ENCODE measurements around the gene GNGT1.

DNA sequence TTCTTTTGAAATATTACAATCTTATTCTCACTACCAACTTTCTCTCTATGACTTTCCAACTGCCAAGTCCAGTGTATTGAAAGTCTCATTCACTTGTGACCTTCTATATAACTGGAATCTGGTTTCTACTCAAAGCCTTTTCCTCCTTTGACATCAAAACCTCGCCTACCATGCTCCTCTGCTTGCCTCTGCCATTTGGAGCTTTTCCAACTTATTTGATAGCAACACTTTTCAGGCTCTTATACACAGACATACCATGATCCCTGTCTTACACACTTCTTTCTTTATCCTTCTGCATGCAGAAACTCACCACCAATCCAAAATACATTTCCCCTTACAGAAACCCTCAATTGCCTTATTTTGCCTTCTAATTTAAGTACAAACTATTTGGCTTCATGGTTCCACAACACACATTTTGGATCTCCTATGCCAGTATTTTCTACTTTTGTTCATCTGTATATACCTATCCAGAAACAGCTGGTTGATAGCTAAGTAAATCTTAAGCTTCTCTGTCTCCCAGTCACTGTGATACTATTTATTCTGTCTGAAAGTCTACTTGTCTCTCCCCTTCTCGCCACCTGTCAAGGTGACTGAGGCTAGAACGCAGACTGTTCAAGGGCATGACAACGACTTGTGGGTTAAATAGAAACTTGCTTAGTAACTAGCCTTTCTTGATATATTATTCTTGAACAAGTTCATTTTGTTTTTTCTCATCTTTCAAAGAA, 37.6 kb downstream of the GNGT1 start:
- TF ChIP-seq, protein P1, sequence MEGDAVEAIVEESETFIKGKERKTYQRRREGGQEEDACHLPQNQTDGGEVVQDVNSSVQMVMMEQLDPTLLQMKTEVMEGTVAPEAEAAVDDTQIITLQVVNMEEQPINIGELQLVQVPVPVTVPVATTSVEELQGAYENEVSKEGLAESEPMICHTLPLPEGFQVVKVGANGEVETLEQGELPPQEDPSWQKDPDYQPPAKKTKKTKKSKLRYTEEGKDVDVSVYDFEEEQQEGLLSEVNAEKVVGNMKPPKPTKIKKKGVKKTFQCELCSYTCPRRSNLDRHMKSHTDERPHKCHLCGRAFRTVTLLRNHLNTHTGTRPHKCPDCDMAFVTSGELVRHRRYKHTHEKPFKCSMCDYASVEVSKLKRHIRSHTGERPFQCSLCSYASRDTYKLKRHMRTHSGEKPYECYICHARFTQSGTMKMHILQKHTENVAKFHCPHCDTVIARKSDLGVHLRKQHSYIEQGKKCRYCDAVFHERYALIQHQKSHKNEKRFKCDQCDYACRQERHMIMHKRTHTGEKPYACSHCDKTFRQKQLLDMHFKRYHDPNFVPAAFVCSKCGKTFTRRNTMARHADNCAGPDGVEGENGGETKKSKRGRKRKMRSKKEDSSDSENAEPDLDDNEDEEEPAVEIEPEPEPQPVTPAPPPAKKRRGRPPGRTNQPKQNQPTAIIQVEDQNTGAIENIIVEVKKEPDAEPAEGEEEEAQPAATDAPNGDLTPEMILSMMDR (IDR thresholded peaks at IDR 0.05) = no peak
- no peak for TF ChIP-seq ZFX (IDR thresholded peaks at IDR 0.05; ENCODE audit: borderline replicate concordance)

All from 22Rv1 (cell line).